Upper lobe of left lung (tissue), 4 donors: ENCODE measurements around the gene AGR2.

Experiments
- EP300 ChIP-seq, 4 donors: sonication (generic); formaldehyde crosslinking; IDR thresholded peaks; one replicate each; pipeline ENCODE4 v1.5.1; 2017; ENCODE audit warnings: antibody characterized with exemption in 4 of 4, control low read depth in 2 of 4
- POLR2A ChIP-seq, 4 donors: fragments of 450-650 bp; IDR thresholded peaks; one replicate each; pipeline ENCODE4 v1.5.1; 2016 to 2017; ENCODE audit warnings: antibody characterized with exemption in 4 of 4, mild to moderate bottlenecking in 2 of 4
- POLR2AphosphoS5 ChIP-seq, 2 donors: sonication (generic); formaldehyde crosslinking; IDR thresholded peaks; one replicate each; pipeline ENCODE4 v1.5.1; 2017; ENCODE audit warnings: antibody characterized with exemption in 2 of 2
- TF ChIP-seq, protein P1 (sequence below), 6 experiments: fragments of 450-650 bp in 4 of 6; fragments of 200-600 bp in 2 of 6; sonication (generic) in 2 of 6; IDR thresholded peaks; one replicate each; pipeline ENCODE4 v1.5.1; 2016 to 2019; ENCODE audit warnings: antibody characterized with exemption in 6 of 6

GRCh38 chr7:16826060-16826459 is 21.3 kb upstream of the AGR2 start:
- TF ChIP-seq, protein P1, sequence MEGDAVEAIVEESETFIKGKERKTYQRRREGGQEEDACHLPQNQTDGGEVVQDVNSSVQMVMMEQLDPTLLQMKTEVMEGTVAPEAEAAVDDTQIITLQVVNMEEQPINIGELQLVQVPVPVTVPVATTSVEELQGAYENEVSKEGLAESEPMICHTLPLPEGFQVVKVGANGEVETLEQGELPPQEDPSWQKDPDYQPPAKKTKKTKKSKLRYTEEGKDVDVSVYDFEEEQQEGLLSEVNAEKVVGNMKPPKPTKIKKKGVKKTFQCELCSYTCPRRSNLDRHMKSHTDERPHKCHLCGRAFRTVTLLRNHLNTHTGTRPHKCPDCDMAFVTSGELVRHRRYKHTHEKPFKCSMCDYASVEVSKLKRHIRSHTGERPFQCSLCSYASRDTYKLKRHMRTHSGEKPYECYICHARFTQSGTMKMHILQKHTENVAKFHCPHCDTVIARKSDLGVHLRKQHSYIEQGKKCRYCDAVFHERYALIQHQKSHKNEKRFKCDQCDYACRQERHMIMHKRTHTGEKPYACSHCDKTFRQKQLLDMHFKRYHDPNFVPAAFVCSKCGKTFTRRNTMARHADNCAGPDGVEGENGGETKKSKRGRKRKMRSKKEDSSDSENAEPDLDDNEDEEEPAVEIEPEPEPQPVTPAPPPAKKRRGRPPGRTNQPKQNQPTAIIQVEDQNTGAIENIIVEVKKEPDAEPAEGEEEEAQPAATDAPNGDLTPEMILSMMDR (IDR thresholded peaks at IDR 0.05) = no peak
- no peak for TF ChIP-seq POLR2A (IDR thresholded peaks at IDR 0.05)
- no peak for TF ChIP-seq POLR2AphosphoS5 (IDR thresholded peaks at IDR 0.05)
- no peak for TF ChIP-seq EP300 (IDR thresholded peaks at IDR 0.05)
